Heart left ventricle (tissue), 13 donors: ENCODE results near the gene GRIN1.

Experiments
- POLR2A ChIP-seq, 2 donors: fragments of 450-650 bp; IDR thresholded peaks; one replicate each; pipeline ENCODE4 v1.6.1; 2017; ENCODE audit warnings: antibody characterized with exemption in 2 of 2, mild to moderate bottlenecking in 2 of 2, moderate library complexity in 2 of 2
- TF ChIP-seq, protein P1 (sequence below), 12 donors: fragments of 200-600 bp; sonication (generic) in 4 of 12; IDR thresholded peaks; one replicate each; pipeline versions ENCODE4 v1.5.0 to v1.8.0; 2018 to 2022; ENCODE audit warnings: antibody characterized with exemption in 12 of 12, mild to moderate bottlenecking in 5 of 12
- donor health status: ischemic (EF 13 %, LVEDD 7.1; RV severe dilation, severe dysfunction).
- donor health status: DM: no; HTN: yes; CAD: no.
- donor health status: DM: no; HTN: no; CAD: no.
- donor health status: ischemic (EF 25% LVEDD 6.9; RV normal size, moderate dysfunction).
- donor health status: ischemic (EF 25% LVEDD 5.7; RV mildly dilated, moderate dysfunction).
- donor health status: ischemic (EF 35%, LVEDD 5.7; RV mildly dilated, moderate dysfunction).
- donor health status: nonischemic (EF 11% LVEDD 7.7; RV severe dilation, severe dysfunction).
- donor health status: DM: yes; HTN: yes; CAD: no.
- donor health status: PGD.
- donor health status: ischemic (EF 29% LVEDD 5.4; RV normal size, mild dysfunction).
- donor health status: nonischemic (EF 23%, LVEDD 6.1; RV moderate dilation, normal function).

GRCh38 chr9:137116728-137117127, 22.2 kb upstream of the GRIN1 start:
- TF ChIP-seq POLR2A (IDR thresholded peaks at IDR 0.05) = no peak
- TF ChIP-seq, protein P1, sequence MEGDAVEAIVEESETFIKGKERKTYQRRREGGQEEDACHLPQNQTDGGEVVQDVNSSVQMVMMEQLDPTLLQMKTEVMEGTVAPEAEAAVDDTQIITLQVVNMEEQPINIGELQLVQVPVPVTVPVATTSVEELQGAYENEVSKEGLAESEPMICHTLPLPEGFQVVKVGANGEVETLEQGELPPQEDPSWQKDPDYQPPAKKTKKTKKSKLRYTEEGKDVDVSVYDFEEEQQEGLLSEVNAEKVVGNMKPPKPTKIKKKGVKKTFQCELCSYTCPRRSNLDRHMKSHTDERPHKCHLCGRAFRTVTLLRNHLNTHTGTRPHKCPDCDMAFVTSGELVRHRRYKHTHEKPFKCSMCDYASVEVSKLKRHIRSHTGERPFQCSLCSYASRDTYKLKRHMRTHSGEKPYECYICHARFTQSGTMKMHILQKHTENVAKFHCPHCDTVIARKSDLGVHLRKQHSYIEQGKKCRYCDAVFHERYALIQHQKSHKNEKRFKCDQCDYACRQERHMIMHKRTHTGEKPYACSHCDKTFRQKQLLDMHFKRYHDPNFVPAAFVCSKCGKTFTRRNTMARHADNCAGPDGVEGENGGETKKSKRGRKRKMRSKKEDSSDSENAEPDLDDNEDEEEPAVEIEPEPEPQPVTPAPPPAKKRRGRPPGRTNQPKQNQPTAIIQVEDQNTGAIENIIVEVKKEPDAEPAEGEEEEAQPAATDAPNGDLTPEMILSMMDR (IDR thresholded peaks at IDR 0.05) = no peak
